GM18517 (cell line): Measurements from ENCODE around the gene RRAD.
"Not testable (repeated sequence)": the region's sequence is repeated elsewhere in the genome, so short reads cannot be mapped to it uniquely, and the experiment has no call there.

Source experiments
- ATAC-seq: cut with Tn5 transposase; IDR thresholded peaks from one replicate; pipeline ENCODE4 v1.9.1; 2021; ENCODE audit warnings: mild to moderate bottlenecking, moderate library complexity; ENCODE audit not compliant: unreplicated experiment

RRAD gene, protein sequence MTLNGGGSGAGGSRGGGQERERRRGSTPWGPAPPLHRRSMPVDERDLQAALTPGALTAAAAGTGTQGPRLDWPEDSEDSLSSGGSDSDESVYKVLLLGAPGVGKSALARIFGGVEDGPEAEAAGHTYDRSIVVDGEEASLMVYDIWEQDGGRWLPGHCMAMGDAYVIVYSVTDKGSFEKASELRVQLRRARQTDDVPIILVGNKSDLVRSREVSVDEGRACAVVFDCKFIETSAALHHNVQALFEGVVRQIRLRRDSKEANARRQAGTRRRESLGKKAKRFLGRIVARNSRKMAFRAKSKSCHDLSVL

DNA sequence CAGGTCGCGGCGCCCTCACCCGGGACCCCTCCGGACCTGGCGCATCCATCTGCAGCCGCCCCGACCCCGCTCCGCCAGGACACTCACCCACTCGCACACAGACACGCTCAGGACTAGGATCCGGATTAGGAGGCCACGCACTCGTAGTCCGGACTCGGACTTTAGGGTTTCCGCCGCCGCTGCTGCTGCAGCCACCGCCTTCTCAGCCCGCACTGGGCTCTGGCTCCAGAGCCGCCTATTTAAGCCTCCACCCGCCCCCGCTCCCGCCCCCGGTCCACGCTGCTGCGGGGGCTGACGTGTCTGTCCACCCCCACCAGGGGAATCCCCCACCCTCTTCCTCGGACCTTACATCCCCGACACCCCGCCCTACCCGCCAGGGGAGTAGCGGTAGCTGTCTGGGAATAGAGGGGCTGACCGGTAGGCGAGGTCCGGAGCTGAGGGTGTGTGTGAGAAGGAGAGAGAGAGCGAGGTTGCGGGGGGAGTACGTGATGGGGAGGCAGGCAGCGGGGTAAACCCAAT is at the start of gene RRAD:
Gene RRAD, minus strand, starts transcription at position 214 of the 519 bp plus-strand sequence. CDS start 356 bp downstream, outside the sequence.
- no peak for ATAC-seq

DNA sequence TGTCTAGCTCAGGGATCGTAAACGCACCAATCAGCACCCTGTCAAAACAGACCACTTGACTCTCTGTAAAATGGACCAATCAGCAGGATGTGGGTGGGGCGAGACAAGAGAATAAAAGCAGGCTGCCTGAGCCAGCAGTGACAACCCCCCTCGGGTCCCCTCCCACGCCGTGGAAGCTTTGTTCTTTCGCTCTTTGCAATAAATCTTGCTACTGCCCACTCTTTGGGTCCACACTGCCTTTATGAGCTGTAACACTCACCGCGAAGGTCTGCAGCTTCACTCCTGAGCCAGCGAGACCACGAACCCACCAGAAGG is 49.6 kb upstream of the RRAD start:
- ATAC-seq = not testable (repeated sequence)

DNA sequence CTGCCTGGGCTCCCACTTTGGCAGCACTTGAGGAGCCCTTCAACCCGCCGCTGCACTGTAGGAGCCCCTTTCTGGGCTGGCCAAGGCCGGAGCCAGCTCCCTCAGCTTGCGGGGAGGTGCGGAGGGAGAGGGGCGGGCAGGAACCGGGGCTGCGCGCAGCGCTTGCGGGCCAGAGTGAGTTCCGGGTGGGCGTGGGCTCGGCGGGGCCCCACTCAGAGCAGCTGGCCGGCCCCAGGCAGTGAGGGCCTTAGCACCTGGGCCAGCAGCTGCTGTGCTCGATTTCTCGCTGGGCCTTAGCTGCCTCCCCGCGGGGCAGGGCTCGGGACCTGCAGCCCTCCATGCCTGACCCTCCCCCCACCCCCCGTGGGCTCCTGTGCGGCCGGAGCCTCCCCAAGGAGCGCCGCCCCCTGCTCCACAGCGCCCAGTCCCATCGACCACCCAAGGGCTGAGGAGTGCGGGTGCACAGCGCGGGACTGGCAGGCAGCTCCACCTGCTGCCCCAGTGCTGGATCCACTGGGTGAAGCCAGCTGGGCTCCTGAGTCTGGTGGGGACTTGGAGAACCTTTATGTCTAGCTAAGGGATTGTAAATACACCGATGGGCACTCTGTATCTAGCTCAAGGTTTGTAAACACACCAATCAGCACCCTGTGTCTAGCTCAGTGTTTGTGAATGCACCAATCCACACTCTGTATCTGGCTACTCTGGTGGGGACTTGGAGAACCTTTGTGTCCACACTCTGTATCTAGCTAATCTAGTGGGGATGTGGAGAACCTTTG is 49.0 kb upstream of the RRAD start:
- not testable (repeated sequence) for ATAC-seq

DNA sequence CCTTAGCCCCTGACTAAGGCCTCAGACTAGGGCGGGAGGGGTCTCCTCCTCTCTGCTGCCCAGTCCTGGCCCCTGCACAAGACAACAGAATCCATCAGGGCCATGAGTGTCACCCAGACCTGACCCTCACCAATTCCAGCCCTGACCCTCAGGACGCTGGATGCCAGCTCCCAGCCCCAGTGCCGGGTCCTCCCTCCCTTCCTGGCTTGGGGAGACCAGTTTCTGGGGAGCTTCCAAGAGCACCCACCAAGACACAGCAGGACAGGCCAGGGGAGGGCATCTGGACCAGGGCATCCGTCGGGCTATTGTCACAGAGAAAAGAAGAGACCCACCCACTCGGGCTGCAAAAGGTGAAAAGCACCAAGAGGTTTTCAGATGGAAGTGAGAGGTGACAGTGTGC is 48.4 kb upstream of the RRAD start:
- no peak for ATAC-seq

DNA sequence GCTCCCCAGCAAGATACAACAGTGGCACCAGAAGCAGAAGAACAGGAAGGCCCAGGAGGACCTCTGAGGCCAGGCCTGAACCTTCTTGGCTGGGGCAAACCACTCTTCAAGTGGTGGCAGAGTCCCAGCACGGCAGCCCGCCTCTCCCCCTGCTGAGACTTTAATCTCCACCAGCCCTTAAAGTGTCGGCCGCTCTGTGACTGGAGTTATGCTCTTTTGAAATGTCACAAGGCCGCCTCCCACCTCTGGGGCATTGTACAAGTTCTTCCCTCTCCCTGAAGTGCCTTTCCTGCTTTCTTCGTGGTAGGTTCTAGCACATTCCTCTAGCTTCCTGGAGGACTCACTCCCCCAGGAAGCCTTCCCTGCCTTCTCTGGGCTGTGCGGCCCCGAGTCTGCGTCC is 47.6 kb upstream of the RRAD start:
- no peak for ATAC-seq

DNA sequence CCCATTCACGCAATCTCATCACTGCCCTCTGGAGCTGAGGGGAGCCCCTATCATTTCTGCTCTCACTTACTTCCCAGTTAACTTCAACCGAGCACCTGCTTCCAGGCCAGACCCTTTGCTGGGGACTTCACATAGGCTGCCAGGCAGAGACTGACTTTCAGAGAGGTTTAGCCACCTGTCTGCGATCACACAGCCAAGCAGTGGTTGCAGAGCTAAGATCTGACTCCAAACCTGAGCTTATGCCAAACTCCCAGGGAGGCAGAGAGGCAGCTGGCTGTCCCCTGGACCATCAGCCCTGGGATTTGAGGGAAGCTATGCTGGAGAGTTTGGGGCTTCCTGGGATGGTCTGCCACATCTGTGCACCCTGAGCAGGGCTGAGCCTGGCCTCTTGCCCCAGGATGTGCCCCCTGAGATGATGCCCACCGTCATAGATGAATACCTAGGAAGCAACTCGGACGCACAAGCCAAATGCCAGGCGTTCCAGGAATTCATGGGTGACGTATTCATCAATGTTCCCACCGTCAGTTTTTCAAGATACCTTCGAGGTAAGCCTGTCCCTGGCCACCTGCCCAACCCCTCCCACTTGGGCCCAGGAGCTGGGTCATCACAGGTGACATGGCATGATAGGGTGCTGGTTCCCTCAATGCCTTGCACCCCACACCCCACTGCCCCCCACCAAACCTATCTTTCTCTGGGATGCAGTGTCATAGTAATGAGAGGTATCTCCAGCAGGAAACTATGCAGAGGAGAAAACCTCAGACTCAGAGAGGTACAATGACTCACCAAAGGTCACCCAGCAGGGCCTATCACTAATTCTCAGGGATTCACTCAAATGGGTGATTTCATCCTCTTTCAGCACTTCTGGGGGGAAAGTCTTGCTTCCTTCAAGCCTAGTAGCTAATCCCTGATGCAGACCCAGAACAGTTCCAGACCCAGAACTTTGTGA is 45.7 kb upstream of the RRAD start:
- no peak for ATAC-seq

DNA sequence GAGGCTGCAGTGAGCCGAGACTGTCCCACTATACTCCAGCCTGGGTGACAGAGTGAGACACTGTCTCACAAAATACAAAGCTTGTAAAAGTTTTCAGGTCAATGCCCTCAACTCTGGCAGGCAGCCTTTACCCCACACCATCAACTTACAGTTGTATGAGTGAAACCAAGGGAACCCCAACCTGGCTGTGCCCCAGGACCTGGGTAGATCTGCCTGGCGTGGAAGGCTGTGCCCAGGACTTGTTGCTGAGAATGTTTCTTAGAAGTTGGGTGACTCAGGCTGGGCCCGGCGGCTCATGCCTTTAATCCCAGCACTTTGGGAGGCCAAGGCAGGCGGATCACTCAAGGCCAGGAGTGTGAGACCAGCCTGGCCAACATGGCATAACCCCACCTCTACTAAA is 43.5 kb upstream of the RRAD start:
- ATAC-seq = no peak

DNA sequence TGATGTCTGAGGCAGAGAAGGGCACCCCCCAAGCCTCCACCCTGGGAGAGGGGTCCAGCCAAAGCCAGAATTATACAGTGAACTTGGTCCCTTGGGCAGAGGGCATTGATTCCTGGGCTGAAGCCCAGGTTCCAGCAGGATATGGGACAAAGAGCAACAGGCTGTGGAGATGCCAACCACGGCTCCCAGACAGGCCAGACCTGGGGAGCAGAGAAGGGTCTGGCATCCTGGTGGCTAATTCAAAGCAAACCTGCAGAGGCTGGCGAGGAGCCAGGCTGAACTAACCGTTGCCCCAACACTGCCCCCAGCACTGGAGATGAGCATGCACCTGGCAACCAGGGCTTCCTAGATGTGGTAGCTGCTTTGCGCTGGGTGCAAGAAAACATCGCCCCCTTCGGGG is 38.7 kb upstream of the RRAD start:
- ATAC-seq = no peak

DNA sequence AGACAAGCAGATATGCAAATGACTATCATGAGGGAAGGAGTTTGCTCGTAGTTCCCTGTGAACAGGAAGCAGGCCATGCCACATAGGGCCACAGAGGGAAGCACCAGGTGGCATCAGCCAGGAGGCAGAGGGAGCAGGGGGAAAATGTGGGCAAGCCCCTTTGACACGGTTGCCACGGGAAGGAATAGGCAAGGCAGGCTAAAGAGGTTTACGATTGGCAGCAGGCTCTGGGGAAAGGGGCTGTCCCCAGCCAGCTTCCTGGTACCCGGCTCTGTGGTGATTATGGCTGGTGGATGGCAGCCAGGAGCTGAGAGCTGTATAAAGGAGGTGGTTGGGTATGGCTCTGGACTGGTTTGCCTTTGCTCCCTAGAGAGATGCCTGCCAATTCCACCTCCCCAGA is 36.6 kb upstream of the RRAD start:
- ATAC-seq = no peak

DNA sequence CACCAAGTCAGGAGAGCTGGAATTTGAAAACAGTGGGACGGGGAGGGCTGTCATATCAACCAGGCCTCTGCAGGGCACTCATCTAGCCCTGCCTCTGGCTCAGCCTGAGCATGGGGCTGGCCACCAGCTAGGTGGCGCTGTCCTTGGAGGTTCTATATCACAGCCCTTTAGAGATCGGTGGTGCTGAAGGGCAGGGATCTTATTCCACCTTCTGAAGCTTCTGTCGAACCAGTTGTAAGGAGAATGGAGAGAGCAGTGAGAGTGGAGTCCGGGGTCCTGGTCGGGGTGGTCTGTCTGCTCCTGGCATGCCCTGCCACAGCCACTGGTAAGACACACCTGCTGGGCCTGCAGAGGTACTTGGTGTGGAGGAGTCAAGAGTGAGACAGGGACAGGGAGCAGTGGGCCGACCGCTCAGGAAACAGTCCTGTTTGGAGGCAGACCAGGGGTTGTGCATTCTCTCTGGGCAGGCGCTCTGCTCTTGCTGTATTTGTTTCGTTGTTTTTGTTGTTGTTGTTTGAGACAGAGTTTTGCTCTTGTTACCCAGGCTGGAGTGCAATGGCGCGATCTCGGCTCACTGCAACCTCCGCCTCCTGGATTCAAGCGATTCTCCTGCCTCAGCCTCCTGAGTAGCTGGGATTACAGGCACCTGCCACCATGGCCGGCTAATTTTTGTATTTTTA is 35.9 kb upstream of the RRAD start, which contains the start of gene CES3:
Gene CES3, plus strand, starts transcription at position 202 of the 680 bp plus-strand sequence. Its CDS starts 42 bp downstream, at position 244.
- peak; percentile 81 for ATAC-seq

DNA sequence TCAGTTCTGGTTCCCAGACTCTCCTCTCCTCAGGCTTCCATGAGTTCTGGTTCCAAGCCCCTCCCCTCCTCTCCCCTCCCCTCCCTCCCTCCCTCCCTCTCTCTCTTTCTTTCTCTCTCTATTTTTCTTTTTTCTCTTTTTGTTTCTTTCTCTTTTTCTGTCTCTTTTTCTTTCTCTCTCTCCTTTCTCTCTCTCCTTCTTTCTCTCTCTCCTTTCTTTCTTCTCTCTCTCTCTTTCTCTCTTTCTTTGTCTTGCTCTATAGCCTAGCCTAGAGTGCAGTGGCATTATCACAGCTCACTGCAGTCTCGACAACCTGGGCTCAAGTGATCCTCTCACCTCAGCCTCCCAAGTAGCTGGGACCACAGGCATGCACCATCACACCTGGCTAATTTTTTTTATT is 34.9 kb upstream of the RRAD start:
- no peak for ATAC-seq

DNA sequence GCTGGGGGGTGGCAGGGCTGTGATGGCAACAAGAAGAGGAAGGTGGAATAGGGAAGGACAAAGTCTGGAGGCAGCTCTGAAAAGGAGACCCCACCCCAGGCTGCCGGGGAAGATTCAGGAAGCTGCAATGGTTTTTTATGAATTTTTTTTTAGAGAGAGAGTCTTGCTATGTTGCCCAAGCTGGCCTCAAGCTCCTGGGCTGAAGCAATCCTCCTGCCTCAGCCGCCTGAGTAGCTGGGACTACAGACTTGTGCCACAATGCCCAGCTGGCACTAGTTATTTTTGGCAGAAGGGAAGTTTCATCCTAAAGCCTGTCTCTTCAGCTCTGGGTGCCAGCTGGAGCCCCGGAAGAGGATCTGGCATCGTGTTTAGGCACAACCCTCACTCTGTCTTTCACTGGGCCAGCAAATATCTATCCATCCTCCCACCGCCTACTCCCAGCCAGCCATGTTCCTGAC is 34.4 kb upstream of the RRAD start:
- no peak for ATAC-seq

DNA sequence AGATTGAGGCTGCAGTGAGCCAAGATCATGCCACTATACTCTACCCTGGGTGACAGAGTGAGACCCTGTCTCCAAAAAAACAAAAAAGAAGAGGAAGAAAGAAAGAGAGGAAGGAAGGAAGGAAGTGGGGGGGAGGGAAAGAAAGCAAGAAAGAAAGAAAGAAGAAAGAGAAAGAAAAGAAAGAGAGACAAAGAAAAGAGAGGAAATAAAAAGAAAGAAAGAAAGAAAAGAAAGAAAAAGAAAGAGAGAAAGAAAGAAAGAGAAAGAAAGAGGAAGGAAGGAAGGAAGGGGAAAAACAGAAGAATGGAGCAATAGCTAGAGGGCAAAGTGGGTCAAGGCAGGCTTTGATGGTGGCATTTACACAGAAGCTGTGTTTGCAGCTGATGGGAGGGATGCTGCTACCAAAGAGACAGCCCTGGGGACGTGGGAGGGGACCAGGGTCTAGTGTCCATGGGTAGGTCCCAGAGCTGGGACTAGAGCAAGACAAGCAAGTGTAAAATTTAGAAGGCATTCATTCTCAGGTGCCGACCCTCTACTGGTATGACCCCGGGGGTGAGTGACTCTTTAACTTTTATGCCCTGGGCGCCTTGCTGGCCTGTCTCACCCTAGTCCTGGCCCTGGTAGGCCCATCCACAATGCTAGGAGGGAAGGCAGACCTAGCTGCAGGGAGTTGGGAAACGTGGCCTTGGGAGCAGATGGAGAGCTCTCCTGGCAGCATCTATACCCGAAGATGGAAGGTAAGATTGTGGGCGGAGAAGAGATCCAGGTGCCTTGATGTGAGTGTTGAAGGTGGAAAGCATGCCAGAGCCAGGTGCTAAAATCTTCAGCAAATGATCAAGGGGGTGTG is 33.7 kb upstream of the RRAD start:
- no peak for ATAC-seq

DNA sequence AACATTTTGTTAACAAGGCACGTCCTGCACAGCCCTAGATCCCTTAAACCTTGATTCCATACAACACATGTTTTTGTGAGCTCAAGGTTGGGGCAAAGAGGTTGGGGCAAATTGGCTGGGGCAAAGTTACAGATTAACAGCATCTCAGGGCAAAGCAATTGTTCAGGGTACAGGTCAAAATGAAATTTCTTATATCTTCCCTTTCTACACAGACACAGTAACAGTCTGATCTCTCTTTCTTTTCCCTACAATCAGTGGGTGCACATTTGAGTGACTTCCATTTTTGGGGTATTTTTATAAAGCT is 30.8 kb upstream of the RRAD start:
- ATAC-seq = not testable (repeated sequence)

DNA sequence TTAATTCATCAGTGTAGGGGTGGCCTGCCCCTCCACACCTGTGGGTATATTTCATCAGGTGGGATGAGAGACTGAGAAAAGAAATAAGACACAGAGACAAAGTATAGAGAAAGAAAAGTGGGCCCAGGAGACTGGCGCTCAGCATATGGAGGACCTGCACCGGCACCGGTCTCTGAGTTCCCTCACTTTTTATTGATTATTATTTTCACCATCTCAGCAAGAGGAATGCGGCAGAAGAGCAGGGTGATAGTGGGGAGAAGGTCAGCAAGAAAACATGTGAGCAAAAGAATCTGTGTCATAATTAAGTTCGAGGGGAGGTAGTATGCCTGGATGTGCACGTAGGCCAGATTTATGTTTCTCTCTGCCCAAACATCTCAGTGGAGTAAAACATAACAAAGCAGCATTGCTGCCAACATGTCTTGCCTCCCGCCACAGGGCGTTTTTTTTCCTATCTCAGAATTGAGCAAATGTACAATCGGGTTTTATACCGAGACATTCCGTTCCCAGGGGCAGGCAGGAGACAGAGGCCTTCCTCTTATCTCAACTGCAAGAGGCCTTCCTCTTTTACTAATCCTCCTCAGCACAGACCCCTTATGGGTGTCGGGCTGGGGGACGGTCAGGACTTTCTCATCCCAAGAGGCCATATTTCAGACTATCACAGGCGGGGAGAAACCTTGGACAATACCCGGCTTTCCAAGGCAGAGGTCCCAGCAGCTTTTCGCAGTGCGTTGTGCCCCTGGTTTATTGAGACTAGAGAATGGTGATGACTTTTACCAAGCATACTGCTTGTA is 30.2 kb upstream of the RRAD start:
- ATAC-seq = not testable (repeated sequence)

DNA sequence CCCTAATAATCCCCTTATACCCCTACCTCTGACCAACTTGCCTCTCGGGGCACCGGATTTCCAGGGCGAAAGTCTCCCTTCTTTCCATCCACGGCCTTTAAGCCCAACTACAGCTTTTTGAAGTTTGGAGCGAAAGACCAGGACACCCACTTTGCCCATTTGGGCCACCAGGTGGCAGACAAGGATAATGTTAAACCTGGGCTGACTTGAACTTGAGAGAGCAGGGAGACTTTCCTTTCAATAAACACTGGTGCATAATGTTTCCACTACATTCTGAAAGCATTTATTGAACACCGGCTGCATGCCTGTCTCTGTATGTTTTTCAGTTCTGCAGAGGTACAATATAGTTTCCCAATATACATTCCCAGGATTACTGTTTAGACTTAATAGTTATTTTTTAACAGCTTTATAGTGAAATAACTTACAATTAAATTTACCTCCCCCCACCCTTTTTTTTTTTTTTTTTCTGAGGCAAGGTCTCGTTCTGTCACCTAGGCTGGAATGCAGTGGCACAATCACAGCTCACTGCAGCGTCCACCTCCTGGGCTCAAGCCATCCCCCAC is 28.8 kb upstream of the RRAD start:
- no peak for ATAC-seq

DNA sequence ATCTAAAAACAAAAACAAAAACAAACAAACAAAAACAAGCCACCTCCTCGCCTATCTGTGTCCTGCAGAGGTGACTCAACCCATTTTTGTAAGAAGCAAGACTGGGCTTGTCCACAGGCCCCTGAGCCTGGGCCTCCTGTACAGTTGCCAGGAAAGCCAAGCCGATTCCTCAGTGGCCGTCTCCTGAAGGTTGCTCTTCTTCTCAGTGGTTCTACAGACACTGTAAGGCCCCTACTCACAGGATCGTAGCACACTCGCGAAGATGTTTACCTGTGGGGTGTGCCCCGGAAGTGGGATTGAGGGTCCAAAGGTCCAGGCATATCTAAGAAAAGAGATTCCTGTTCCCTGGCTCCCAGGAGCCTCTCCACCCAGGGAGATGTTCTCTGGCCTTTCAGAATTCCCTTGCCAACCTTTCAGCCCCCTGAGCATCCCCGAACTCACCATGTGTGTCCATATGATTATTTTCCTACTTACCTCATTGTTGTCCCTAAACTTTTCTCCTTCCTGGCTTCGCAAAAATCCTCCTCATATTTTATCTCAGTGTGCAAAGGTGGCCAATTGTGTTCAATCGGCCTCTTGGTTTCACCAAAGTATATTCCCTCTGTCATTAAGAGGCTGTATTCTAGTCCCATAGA is 28.2 kb upstream of the RRAD start:
- no peak for ATAC-seq
